H9 (cell line): ENCODE results near the gene MECR. TPM values are rescaled to one million over a fixed set of nuclear protein-coding genes. Genes with fewer than 3 reads are reported as not detected.

ENCODE experiments used
- DNase-seq: peaks from one replicate; pipeline ENCODE4 v3.0.0-alpha.2; 2017
- H2AFZ ChIP-seq: one replicate; pipeline ENCODE4 v1.6.1; 2013; ENCODE audit warnings: mild to moderate bottlenecking, low read length, control low read depth, moderate library complexity
- H2AK5ac ChIP-seq: 2 replicates; pipeline ENCODE4 v1.6.1; 2013; ENCODE audit warnings: low read length, control low read depth, mixed read lengths; ENCODE audit not compliant: insufficient read length
- H2BK120ac ChIP-seq: one replicate; pipeline ENCODE4 v1.6.1; 2013; ENCODE audit warnings: low read depth, mild to moderate bottlenecking, low read length, control low read depth, inconsistent platforms; ENCODE audit not compliant: poor library complexity, severe bottlenecking
- H2BK12ac ChIP-seq: 2 replicates; pipeline ENCODE4 v1.6.1; 2013; ENCODE audit warnings: low read length, control low read depth, mixed read lengths, low read depth; ENCODE audit not compliant: insufficient read length
- H2BK15ac ChIP-seq: 2 replicates; pipeline ENCODE4 v1.6.1; 2013; ENCODE audit warnings: low read depth, low read length, control low read depth
- H2BK20ac ChIP-seq: one replicate; pipeline ENCODE4 v1.6.1; 2013; ENCODE audit warnings: low read depth, mild to moderate bottlenecking, low read length, control low read depth, inconsistent platforms; ENCODE audit not compliant: poor library complexity, severe bottlenecking
- H2BK5ac ChIP-seq: 2 replicates; pipeline ENCODE4 v1.6.1; 2013; ENCODE audit warnings: low read length, control low read depth, mixed read lengths; ENCODE audit not compliant: insufficient read length
- H3K14ac ChIP-seq: 2 replicates; pipeline ENCODE4 v1.6.1; 2013; ENCODE audit warnings: low read length, control low read depth; ENCODE audit not compliant: insufficient read depth
- H3K18ac ChIP-seq: 2 replicates; pipeline ENCODE4 v1.6.1; 2013; ENCODE audit warnings: low read depth, mild to moderate bottlenecking, mixed read lengths, low read length, control low read depth; ENCODE audit not compliant: insufficient read length
- H3K23ac ChIP-seq: 2 replicates; pipeline ENCODE4 v1.6.1; 2013; ENCODE audit warnings: low read length, control low read depth, mixed read lengths, low read depth; ENCODE audit not compliant: insufficient read length
- H3K23me2 ChIP-seq: 2 replicates; pipeline ENCODE4 v1.6.1; 2013; ENCODE audit warnings: low read depth, mild to moderate bottlenecking, mixed read lengths, low read length, control low read depth; ENCODE audit not compliant: insufficient read length, poor library complexity, severe bottlenecking
- H3K27ac ChIP-seq: 2 replicates; pipeline ENCODE4 v1.5.1; 2013; ENCODE audit warnings: low read length, control low read depth, mixed read lengths, low read depth; ENCODE audit not compliant: insufficient read length
- H3K27me3 ChIP-seq: 2 replicates; pipeline ENCODE4 v1.6.1; 2013; ENCODE audit warnings: low read length, control low read depth, inconsistent platforms; ENCODE audit not compliant: insufficient read depth
- H3K4ac ChIP-seq: 2 replicates; pipeline ENCODE4 v1.6.1; 2013; ENCODE audit warnings: low read depth, mild to moderate bottlenecking, control low read depth, inconsistent platforms, low read length, moderate library complexity
- H3K4me1 ChIP-seq: 2 replicates; pipeline ENCODE4 v1.6.1; 2013; ENCODE audit warnings: low read length, control low read depth, inconsistent platforms; ENCODE audit not compliant: insufficient read depth
- H3K4me2 ChIP-seq: 2 replicates; pipeline ENCODE4 v1.6.1; 2013; ENCODE audit warnings: low read length, control low read depth, mixed read lengths; ENCODE audit not compliant: insufficient read length, insufficient read depth
- H3K56ac ChIP-seq: 2 replicates; pipeline ENCODE4 v1.6.1; 2013; ENCODE audit warnings: low read depth, mild to moderate bottlenecking, mixed read lengths, low read length, control low read depth; ENCODE audit not compliant: insufficient read length
- H3K79me1 ChIP-seq: 2 replicates; pipeline ENCODE4 v1.6.1; 2013; ENCODE audit warnings: low read depth, mild to moderate bottlenecking, moderate library complexity, low read length, control low read depth, inconsistent platforms; ENCODE audit not compliant: insufficient read depth, poor library complexity, severe bottlenecking
- H3K79me2 ChIP-seq: 2 replicates; pipeline ENCODE4 v1.6.1; 2013; ENCODE audit warnings: low read length, control low read depth, inconsistent platforms; ENCODE audit not compliant: insufficient read depth
- H3K9ac ChIP-seq: 2 replicates; pipeline ENCODE4 v1.6.1; 2013; ENCODE audit warnings: low read length, control low read depth, mixed read lengths; ENCODE audit not compliant: insufficient read length; ENCODE audit errors: extremely low read depth
- H3K9me3 ChIP-seq: one replicate; pipeline ENCODE4 v1.6.1; 2013; ENCODE audit warnings: low read depth, low read length, inconsistent platforms; ENCODE audit not compliant: control insufficient read depth
- H3T11ph ChIP-seq: one replicate; pipeline ENCODE4 v1.6.1; 2013; ENCODE audit warnings: mild to moderate bottlenecking, low read length, control low read depth, inconsistent platforms
- H4K20me1 ChIP-seq: one replicate; pipeline ENCODE4 v1.6.1; 2013; ENCODE audit not compliant: control insufficient read depth, insufficient read length, insufficient read depth
- H4K5ac ChIP-seq: 2 replicates; pipeline ENCODE4 v1.6.1; 2013; ENCODE audit warnings: low read depth, mild to moderate bottlenecking, mixed read lengths, low read length, control low read depth; ENCODE audit not compliant: insufficient read length
- H4K8ac ChIP-seq: replicated peaks from 2 replicates; pipeline ENCODE4 v1.6.1; 2013; ENCODE audit warnings: low read length, control low read depth, mixed read lengths, low read depth; ENCODE audit not compliant: insufficient read length
- H4K91ac ChIP-seq: 2 replicates; pipeline ENCODE4 v1.6.1; 2013; ENCODE audit warnings: low read depth, mild to moderate bottlenecking, moderate library complexity, mixed read lengths, low read length, control low read depth; ENCODE audit not compliant: insufficient read length
- H3K27ac Mint-ChIP-seq, 3 experiments: 2 replicates in 2 of 3; 3 replicates in 1 of 3; pipeline ENCODE4 v1.8.0; 2020 to 2021; ENCODE audit warnings: mixed read lengths in 3 of 3, mild to moderate bottlenecking in 1 of 3, moderate library complexity in 1 of 3
- H3K27me3 Mint-ChIP-seq: 2 replicates; pipeline ENCODE4 v1.8.0; 2021; ENCODE audit warnings: low read depth, mild to moderate bottlenecking, moderate library complexity, mixed read lengths
- H3K36me3 Mint-ChIP-seq, 3 experiments: 2 replicates in 2 of 3; 3 replicates in 1 of 3; pipeline ENCODE4 v1.8.0; 2020 to 2021; ENCODE audit warnings: low read depth in 3 of 3, mixed read lengths in 3 of 3; ENCODE audit not compliant: insufficient read depth in 1 of 3
- H3K4me1 Mint-ChIP-seq, 2 experiments: 2 replicates each; pipeline ENCODE4 v1.8.0; 2020; ENCODE audit warnings: mixed read lengths in 2 of 2
- H3K4me3 Mint-ChIP-seq, 2 experiments: 2 replicates in 1 of 2; 3 replicates in 1 of 2; pipeline ENCODE4 v1.8.0; 2020 to 2021; ENCODE audit warnings: mild to moderate bottlenecking in 2 of 2, mixed read lengths in 2 of 2, moderate library complexity in 1 of 2
- H3K9me3 Mint-ChIP-seq, 2 experiments: 2 replicates in 1 of 2; 3 replicates in 1 of 2; pipeline ENCODE4 v1.8.0; 2020; ENCODE audit warnings: mild to moderate bottlenecking in 2 of 2, mixed read lengths in 2 of 2, moderate library complexity in 1 of 2
- CTCF ChIP-seq: fragments of 200-600 bp; sonication (generic); conservative IDR thresholded peaks from 3 replicates; pipeline ENCODE4 v1.8.0; 2021; ENCODE audit warnings: antibody characterized with exemption, mild to moderate bottlenecking
- WGBS: extraction: QIAGEN DNeasy Blood & Tissue Kit; methylation state at CpG from one replicate; pipeline ENCODE4 v1.1.7; 2013; ENCODE audit warnings: missing lambda C conversion rate, low lambda C conversion rate, mixed read lengths; ENCODE audit not compliant: insufficient read length; ENCODE audit errors: extremely low coverage; 5-methylcytosine and 5-hydroxymethylcytosine counted together
- total RNA-seq: library from RNA; stranded (reverse); gene quantifications from 2 replicates; pipeline ENCODE4 v1.2.1, GENCODE V29; 2021

Gene MECR
- total RNA-seq, 1 experiment from 2014 or later, result 30.9 TPM

GRCh38 chr1:29278124-29278523, 47.4 kb upstream of the MECR start:
- H3K27me3 Mint-ChIP-seq, result no peaks in the 10 kb centered on the region; the same call in 1 of the 2 replicates
- Histone ChIP-seq H3K4ac (no peak overlapping the region), H3K56ac (no peak overlapping the region), H4K8ac (no peak overlapping the region), H3K23me2 (no peaks in the 10 kb centered on the region), H3K27ac (no peak overlapping the region), H2AFZ (no peak overlapping the region), H3K4me2 (no peak overlapping the region), H2BK5ac (no peak overlapping the region), H3K9me3 (no peaks in the 10 kb centered on the region), H3K14ac (no peak overlapping the region), H4K5ac (no peak overlapping the region), H2BK15ac (no peak overlapping the region), H2BK20ac (no peak overlapping the region), H3K79me1 (no peaks in the 10 kb centered on the region), H3K9ac (no peak overlapping the region), H3K4me1 (no peaks in the 10 kb centered on the region; the same call in 1 of the 2 replicates), H4K91ac (no peak overlapping the region), H4K20me1 (no peaks in the 10 kb centered on the region), H2BK12ac (no peak overlapping the region), H3K79me2 (no peaks in the 10 kb centered on the region), H3K23ac (no peak overlapping the region), H2BK120ac (no peak overlapping the region), H3K18ac (no peak overlapping the region), H3K27me3 (no peaks in the 10 kb centered on the region), H3T11ph (no peak overlapping the region), H2AK5ac (no peak overlapping the region)
- TF ChIP-seq CTCF, result no peak
- H3K4me1 Mint-ChIP-seq, result peaks cover 15 to 18% of the 10 kb centered on the region in 2 experiments
- H3K4me3 Mint-ChIP-seq, result no peak overlapping the region
- no peaks in the 10 kb centered on the region for H3K9me3 Mint-ChIP-seq
- peak overlapping the region in 1 of 3 experiments; percentile 43; a peak in 1 of 7 replicates for H3K27ac Mint-ChIP-seq
- WGBS, result no CpG with 5 or more reads among the region's 3 CpGs
- H3K36me3 Mint-ChIP-seq, result peaks cover 3 to 25% (median 24%) of the 10 kb centered on the region in 3 experiments; a peak in 6 of 7 replicates
- no peak for DNase-seq
